Amniotic epithelial cell (primary cell): ENCODE measurements around the gene QRICH1.

ENCODE experiments used
- DNase-seq: peaks from one replicate; pipeline ENCODE4 v3.0.0-alpha.2; 2010; ENCODE audit warnings: low read depth

The QRICH1 gene

DNA sequence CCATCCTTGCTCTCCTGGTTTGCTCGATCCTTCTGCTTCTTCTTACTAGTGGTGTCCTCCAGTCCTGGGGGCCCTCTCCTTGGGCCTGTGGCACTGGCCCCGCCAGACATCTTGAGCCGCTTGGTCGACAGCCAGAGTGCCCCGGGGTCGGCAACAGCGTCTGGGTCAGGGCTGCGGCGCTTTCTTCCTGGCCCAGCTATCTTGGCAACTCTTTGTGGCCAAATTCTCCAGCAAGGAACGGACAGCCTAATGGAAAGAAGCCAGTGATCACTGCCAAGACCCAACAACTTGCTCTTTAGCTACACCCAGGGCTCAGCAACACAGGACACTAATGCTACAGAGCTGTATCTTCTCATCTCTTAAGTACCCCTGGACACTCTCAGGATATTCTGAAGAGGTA is 25.2 kb upstream of the QRICH1 start:
- DNase-seq, result no peak

DNA sequence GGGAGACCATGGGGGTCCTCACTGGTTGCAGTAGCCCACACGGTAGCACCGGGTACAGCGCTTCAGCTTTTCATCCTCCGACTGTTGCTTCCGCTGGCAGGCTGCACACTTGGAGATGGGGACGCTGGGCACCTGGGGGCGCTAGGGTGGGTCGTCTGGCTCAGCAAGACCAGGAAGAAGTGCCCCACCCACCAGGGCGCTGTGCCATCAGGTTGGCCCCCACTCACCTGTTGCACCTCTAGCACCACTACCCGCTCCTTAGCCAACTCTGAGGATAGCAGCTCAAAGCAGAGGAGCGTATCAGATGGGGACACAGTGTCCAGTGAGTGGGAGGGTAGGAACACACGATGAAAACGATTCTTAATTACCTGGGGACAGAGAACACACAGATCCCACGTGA is 18.4 kb upstream of the QRICH1 start:
- no peak for DNase-seq

DNA sequence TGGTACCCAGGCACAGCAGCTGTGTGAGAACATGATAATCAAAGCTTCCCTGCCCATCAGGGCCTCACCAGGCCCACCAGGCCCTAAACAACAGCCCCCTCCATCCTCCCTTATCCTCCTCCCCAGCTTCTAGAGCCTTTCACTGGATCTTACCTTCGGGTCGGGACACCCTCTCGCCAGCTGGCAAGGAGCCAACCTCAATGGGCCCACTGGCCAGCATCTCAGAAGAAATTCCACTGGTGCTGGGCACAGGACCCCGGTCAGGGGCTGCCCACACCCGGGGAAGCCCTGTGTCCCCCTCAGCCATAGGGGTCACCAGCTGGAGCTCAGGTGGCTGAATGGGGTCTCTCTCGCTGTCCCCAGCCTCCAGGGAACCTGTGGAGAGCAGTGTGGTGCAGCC is 17.5 kb upstream of the QRICH1 start:
- no peak for DNase-seq

DNA sequence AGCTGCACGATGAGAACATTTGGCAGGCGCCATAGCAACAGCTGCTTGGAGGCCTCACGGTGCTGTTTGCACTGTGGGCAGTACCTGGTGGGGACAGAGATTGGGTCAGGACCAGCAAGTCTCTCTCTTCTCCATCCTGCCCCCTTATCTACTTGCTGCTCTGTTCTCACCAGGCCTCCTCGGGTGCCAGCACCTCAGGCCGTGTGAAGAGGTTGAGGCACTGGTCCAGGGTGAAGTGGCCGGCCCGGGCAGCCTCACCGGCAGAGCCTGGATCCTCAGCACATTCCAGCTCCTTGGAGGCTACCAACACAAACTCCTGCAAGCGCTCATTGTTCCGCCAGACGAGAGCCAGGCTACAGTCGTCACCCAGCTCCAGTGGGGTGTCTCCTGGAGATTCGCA is 16.9 kb upstream of the QRICH1 start:
- DNase-seq, result no peak

DNA sequence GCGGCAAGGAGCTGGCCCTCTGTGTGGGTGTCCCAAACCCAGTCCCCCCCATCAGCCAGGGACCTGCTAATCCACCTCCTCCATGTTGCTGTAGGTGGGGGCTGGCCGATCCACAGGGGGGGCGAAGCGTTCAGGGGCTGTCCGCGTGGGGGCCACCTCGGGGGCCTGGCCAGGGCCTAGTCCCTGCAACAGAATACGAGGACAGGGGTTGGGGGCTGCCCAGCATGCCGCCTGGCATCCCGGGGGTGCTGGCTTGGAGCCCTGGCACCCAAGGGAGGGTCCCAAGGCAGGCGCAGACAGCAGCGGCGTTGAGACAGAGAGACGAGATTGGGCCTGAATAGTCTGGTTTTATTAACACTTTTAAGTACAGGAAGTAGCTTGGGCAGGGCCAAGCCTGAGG is 14.5 kb upstream of the QRICH1 start:
- DNase-seq, result no peak

DNA sequence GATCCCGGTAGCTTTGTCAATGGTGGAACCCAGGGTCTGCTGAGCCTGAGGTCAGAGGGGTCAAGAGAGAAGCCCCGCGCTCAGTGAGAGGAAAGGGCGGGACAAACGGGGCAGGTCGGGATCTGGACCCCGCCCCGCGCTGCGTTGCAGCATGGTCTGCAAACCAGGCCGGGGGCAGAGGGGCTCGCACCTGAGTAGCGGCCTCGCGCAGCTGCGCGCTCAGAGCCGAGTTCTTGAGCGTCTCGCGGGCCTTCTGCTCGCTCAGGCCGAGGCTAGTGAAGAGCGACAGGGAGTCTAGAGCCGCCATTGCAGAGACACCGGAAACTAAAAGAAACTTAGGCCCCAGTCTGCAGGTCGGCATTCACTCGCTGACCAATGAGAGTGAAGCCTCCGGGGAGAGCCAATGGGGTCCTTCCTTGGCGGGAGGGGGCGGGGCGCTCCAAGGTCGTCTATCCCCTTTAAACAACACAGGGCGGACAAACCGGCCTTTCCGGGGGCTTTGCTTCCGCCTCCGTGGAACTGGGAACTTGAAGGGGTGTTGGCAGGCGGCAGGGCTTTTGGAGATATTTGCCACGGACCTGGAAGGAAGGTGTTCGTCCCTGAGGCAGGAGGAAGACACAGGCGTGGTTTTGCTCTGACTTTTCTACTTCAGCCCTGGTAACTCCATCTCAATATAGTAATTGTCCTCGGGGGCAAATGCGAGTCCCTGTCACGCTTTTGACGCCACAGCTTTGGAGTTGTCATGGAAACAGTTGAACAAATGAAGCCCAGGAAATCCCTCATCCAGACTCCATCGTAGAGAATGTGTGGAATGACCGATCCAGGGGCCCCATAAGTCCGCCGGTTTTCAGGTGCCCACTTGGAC is 10.8 kb upstream of the QRICH1 start, which contains the start of gene QARS1:
Gene QARS1, minus strand, starts transcription at position 331 of the 865 bp plus-strand sequence. Its CDS starts 24 bp downstream, at position 307.
- DNase-seq, result peak; percentile 84

DNA sequence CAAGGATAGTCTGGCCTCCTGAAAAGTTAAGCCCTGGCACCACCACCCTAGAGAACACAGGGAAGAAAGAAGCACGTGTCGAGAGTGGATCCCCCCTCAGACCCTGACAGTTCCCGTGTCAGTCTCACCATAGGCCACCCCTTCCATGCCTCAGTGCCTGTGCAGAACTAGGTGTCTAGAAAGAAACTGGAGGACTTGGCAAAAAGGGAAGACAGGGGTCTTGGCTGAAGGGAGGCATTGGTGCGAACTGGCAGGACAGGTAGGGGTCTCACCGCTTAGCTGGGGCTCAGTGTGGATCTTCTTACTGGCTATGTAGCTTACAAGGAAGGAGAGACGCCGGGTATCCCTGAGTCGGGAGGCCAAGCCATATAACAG is 10.2 kb upstream of the QRICH1 start:
- no peak for DNase-seq

DNA sequence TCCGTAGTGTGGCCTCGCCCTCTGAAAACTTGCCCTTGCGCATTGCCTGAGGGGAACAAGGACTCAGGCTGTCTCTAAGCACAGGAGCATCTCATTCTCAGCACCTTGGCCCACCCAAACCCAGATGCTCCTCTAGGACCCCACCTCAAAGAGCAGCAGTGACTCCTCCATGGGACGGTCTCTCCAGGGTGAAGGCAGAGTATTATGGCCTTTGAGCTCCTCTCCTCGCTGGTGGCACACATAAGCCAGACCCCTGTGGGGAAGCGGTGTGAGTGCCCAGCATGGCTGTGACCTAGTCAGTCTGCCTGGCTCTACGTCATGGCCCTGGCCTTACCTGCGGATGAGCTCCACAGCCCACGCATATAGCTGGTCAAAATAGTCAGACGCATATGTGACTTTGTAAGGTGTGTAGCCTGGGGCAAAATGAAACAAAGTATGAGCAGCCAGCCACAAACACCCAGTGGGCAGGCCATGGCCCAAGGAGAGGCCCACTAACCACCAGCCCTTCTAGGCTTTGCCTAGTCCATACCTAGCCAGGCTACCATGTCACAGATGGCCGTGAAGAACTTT is 6.3 kb upstream of the QRICH1 start:
- no peak for DNase-seq

DNA sequence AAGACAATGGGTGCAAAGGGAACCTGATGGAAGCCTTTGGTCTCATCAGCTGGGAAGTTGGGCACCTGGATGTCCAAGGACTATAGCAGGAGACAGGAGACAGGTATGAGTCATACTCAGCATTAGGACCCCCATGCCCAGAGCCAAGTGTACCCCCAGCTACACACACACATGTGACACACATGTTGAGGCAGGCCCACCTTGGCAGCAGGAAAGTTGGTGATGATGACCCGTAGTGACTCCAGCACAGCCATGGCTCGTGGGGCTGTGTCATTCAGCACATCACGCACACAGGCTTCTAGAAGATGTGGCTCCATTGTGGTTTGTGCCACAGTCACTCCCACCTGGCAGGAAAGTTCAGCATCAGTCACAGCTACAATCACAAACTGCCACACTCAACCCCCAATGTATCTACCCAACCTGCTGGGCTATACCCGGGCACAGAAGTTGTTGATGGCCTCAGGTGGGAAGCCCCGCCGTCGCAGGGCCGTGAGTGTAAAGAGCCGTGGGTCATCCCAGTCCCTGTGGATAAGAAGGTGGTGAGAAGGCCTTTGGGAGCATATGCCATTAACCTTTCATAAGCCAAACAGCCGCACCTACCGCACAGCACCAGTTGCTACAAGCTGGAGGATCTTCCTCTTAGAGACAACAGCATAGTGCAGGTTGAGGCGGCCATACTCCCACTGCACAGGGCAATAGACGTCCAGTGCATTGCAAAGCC is 5.2 kb upstream of the QRICH1 start:
- no peak for DNase-seq

DNA sequence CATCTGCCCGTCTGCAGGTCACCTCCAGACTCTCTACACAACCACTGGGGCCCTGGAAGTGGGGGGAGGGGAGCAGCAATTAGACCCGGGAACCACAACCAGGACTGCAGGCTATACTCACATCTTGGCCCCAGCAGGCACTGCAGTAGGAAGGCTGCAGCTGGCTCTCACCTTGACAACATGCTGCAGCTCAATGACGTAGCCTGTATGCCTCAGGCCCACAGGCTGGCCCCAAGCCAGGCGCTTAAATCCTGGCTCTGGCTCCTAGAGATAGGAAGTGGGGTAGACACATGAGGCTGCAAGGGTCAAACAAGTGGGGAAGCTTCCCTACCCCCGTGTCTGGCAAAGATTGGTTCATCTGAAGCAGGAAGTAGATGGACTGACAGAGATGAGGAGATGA is 4.6 kb upstream of the QRICH1 start:
- DNase-seq, result peak; percentile 74

DNA sequence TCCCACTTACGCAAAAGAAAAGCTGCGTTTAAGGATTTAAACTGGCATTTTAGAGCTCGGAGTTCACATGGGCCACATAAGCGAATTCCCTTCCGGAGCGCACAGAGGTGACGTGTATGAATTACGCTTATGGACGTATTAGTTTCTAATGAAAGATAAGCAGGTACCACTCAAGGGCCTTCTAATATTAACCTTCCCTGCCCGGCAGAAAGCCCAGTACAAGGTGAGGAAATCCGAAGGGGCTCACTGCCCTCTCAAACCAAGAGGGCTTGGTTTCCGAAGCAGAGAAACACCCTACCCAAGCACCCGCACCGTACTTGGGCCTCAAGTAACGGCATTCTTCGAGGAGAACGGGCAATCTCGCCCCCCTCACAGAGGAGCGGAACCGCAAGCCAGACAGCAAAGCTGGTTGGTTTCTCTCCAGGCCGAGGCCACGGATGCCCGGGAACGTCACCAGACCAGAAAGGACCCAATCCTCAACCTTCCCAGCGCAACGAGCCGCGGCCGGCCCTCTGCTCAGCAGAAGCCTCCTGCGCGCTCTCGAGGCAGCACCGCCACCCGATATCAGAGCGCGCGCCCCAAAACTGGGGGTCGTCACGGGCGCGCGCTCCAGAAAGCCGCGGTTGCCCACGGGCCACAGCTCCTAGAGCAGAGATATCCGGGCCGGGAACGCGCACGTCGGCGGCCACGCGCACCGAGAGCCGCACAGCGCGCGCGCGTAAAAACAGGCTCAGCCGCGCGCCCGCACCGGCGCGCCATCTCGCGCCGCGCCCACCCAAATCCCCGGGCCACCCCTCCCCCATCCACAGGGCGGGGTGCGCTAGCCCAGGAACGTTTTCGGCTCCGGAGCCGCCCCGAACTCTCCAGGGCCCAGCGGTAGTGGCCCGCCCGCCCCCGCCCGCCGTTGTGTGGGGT is 676 bp downstream of the QRICH1 start:
- DNase-seq, result peak; percentile 88

DNA sequence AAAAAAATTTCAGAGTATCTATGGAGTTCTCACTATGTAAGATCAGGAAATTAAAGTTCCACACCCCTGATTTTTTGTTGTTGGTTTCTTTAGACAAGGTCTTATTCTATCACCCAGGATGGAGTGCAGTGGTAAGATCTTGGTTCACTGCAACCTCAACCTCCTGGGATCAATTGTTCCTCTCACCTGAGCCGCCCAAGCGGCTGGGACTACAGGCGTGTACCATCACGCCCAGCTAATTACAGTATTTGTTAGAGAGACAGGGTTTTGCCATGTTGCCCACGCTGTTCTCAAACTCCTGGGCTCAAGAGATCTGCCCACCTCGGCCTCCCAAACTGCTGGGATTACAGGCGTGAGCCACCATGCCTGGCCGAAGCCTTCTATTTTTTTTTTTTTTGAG is 12.4 kb downstream of the QRICH1 start:
- no peak for DNase-seq

DNA sequence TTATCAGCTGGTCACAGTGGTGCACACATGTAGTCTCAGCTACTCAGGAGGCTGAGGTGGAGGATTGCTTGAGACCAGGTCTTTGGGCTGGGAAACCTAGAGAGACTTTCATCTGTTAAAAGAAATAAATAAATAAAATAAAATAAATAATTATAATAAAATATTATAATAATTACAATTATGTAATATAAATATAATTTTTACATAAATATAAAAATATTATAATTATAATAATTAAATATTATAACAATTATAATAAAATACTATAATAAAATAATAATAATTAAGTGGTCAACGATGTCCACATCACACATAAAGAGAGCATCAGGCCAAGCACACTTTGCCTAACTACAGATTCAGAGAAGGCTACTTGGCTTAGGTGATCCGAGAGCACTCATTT is 14.6 kb downstream of the QRICH1 start:
- DNase-seq, result no peak

DNA sequence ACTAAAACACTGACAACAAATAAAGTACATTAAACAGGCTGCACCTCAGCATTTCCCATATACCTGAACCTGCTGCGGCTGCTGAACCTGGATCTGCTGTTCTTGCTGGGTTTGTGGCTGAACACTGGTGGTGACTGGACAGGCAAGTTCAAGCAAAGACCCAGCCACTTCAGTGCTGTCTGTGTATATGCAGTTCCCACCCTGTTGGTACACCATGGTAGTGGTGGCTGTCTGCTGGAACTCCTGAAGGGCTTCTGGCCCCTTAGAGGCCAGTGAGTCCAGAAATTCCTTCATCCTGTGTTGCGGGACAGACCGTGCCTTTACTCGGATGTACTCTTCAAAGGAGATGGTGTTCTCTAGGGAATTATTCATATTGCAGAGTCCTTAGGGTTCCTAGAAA is 17.2 kb downstream of the QRICH1 start:
- DNase-seq, result no peak

DNA sequence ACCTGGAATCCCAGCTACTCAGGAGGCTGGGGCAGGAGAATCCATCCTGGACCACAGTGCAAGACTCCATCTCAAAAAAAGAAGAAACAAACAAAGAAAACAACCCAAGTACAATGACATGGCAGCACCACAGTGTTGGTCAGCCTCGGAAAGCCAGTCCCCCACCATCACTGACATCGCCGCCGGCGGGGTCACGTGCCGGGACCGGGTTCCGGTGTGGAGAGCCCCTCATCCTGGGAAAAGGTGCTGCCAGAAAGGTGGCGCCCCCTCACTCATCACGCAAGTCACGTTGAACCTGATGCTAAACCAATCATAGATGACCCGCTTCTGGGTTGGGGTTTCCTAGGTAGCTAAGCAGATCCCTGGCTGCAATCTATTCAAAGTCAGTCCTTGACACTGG is 17.8 kb downstream of the QRICH1 start:
- no peak for DNase-seq

DNA sequence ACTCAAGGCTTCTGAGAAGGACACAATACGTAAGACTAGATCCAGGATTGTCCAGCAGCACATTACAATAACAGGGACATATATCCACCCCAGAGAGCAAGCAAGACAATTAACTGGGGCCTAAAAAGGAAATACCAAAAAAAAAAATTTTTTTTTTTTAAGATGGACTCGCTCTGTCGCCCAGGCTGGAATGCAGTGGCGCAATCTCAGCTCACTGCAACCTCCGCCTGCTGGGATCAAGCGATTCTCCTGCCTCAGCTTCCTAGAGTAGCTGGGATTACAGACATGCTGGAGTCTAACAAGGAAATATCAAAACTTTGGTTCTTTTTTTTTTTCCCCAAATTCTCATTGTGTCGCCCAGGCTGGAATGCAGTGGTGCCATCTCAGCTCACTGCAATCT is 35.9 kb downstream of the QRICH1 start:
- peak; percentile 34 for DNase-seq

DNA sequence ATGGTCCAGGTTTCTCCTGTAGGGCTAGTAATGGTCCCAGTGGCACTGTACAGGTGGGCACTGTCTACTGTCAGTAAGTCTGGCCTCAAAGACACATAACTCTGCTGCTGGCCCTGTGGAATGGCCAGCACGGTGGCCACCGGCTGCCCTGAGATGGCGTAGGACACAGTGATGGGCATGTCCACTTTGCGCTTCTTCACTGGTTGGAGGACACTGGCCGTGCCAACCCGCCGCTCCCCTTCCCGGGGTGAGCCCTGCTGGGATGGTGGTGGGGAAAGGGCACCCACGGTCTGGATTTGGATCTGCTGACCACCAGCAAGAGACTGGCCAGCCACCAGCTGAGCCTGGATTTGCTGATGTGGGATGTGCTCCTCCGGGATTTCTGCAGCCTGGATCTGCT is 36.6 kb downstream of the QRICH1 start:
- DNase-seq, result no peak

DNA sequence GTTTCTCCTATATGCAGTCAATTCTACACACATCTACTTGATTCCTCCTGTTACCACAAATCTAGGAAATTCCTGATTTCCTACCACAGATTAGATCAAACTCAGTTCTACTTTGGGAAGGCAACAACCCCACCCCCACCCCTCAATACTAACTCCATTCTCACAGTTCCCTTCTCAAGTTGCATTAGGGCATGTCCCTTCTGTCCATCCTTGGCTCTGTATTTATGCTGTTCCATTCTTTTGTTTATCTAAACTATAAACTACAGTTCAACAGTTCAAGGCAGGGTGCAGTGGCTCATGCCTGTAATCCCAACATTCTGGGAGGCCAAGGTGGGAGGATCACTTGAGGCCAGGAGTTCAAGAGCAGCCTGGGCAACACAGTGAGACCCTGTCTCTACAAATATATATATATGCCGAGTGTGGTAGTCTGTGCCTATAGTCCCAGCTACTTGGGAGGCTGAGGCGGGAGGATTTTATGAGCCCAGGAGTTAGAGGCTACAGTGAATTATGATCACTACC is 39.5 kb downstream of the QRICH1 start:
- no peak for DNase-seq

DNA sequence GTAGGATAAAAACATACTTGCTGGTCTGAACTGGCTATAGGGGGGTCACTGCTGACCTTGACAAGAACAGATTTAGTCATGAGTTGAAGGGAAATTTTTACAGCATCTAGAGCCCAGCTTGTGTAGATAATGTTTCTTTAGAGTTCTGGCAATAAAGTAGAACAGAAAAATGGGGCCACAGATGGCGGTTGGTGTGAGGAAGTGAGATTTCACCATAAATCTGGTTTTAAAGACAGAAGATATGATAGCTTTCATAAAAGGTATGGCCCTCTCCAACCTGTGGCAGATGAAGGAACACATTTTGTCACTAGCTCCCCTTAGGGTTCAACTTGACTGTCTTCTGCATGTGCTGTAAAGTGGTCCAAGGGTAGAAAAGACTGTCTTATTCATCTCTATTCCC is 40.3 kb downstream of the QRICH1 start:
- DNase-seq, result no peak

DNA sequence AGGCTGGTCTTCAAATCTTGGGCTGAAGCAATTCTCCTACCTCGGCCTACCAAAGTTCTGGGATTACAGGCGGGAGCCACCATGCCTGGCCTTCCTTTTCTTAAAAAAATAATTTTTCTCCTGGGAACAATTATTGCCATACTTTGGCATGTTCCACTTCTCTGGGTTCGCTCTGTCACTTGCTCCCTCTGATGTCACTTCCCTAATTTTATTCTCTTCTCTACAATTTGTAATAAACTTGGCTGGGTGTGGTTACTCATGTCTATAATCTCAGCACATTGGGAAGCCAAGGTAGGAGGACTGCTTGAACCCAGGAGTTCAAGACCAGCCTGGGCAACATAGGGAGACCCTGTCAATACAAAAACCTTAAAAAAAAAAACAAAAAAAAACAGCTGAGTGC is 58.6 kb downstream of the QRICH1 start:
- no peak for DNase-seq

DNA sequence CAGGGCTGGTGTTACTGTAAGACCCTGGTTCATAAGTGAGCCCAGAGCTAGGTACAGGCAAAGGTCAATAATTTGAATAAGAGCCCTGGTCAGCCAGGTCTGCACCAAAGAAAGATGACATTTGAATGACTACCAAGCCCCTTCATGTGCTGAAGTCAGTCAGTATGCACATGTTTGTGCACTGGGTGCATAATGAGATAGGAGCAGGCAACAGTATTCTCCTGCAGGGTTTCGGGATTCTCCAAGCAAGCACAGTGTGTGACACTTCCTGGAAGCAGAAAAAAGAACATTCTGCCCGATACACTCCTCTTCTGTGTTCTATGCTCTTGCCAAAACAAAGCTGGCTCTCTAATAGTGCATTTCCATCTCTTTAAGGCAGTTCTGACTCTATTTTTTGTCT is 59.2 kb downstream of the QRICH1 start:
- DNase-seq, result no peak
